ENCODE data around the gene INTS11. TPM values are rescaled to one million over a fixed set of nuclear protein-coding genes. Genes with fewer than 3 reads are reported as not detected.

Gene INTS11
- total RNA-seq, 2 experiments from 2014 or later, result 126 to 135 TPM

DNA sequence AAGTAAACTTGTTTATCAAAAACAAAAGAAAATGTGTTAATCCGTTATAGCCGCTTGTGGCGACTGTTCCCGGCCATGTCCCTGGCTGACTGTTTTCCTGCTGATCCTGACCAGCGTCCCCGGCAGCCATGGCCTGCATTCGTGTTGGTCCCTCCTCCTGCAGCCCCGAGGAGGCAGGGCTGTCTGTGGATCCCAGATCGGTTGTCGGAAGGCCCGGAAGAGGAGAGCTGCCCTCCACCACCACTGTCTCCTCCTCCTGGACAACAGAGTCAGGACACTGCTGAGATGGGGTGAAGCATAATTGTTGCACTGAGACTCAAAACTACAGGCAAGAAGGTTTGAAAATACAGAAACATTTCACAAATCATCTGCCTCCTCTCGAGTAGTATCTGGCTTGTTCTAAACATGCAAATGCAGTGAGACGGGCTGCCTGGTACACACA lies 37.5 kb upstream of the INTS11 start:
- H3K36me3 Mint-ChIP-seq, result no peaks in the 10 kb centered on the region
- no peak for ATAC-seq
- no peaks in the 10 kb centered on the region for H3K9me3 Mint-ChIP-seq (ENCODE audit: low read depth)
- no peak overlapping the region for H3K4me3 Mint-ChIP-seq
- CTCF ChIA-PET, result no interaction called here
- no peak overlapping the region for H3K27ac Mint-ChIP-seq
- DNase-seq, result no peak
- peaks cover 8% of the 10 kb centered on the region for H3K4me1 Mint-ChIP-seq
- no peaks in the 10 kb centered on the region for H3K27me3 Mint-ChIP-seq

DNA sequence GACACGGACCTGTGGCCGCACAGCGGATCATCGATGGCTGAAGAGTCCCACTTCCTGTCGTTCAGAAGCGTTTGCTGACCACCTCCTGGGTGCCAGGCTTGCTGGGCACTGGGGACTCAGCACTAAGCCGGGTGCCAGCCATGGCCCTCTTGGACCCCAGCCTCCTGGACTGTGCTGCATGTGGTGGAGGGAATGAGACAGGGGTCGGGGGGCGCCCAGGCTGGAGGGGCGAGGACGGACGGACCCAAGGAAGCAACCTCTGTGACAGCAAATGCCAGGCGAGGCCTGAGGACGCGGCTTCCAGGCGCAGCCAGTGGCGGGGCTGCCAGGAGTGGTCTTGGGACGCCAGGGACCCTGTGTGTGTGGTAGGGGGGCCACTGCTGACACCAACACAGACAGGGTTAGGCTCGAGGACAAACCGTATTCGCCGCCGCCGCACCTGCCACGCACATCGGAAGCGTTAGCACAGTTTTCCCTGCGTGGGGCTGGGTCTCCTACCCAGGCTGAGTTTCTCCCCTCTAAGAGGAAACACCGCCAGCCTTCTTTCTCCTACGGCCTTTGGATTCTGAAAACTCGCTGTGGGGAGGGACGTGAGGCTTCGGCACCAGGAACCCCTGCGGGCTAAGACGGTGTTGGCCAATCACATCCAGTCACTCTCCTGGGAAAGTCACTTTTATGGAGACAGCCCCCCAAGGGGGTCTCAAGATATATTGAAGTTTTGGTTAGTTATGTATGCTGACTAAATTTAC lies 36.9 kb upstream of the INTS11 start:
- DNase-seq (no peak), ATAC-seq (no peak)
- Mint-ChIP-seq H3K27ac (no peak overlapping the region), H3K4me1 (peaks cover 8% of the 10 kb centered on the region), H3K36me3 (no peaks in the 10 kb centered on the region), H3K4me3 (no peak overlapping the region), H3K27me3 (no peaks in the 10 kb centered on the region), H3K9me3 (ENCODE audit: low read depth) (no peaks in the 10 kb centered on the region)
- CTCF ChIA-PET, result no interaction called here

DNA sequence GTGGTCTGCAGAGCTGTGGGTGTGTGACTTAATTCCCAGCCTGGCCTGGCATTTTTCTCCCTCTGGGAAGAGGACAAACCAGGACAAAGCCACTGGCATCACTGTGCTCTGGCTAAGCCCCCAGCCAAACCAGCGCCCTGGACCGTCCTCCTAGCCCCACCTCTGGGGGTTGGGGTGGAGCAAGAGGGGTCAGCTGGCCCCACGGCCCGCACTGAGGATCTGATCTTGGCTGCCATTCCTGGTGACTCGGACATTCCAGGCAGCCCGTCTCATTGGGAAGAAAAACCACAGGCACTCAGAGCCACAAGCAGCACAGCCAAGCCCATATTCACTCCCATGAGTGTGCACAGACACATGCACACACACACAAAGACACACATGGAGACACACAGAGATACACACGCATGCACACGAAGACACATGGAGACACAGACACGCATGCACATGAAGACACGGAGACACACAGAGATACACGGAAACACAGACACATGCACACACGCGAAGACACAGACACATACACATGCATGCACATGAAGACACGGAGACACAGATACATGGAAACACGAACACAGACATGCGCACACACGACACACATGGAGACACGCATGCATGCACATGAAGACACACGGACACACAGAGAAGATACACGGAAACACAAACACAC lies 36.2 kb upstream of the INTS11 start:
- peaks cover 8% of the 10 kb centered on the region for H3K4me1 Mint-ChIP-seq
- DNase-seq (no peak), ATAC-seq (no peak)
- H3K36me3 Mint-ChIP-seq, result no peaks in the 10 kb centered on the region
- no peak overlapping the region for H3K4me3 Mint-ChIP-seq
- no peak overlapping the region for H3K27ac Mint-ChIP-seq
- H3K27me3 Mint-ChIP-seq, result no peaks in the 10 kb centered on the region
- CTCF ChIA-PET, result interaction anchor here (1.5 kb wide), 1 partner anchor 8 kb away, joined by 3 read pairs; no protein-coding TSS in a partner anchor
- H3K9me3 Mint-ChIP-seq (ENCODE audit: low read depth), result no peaks in the 10 kb centered on the region

DNA sequence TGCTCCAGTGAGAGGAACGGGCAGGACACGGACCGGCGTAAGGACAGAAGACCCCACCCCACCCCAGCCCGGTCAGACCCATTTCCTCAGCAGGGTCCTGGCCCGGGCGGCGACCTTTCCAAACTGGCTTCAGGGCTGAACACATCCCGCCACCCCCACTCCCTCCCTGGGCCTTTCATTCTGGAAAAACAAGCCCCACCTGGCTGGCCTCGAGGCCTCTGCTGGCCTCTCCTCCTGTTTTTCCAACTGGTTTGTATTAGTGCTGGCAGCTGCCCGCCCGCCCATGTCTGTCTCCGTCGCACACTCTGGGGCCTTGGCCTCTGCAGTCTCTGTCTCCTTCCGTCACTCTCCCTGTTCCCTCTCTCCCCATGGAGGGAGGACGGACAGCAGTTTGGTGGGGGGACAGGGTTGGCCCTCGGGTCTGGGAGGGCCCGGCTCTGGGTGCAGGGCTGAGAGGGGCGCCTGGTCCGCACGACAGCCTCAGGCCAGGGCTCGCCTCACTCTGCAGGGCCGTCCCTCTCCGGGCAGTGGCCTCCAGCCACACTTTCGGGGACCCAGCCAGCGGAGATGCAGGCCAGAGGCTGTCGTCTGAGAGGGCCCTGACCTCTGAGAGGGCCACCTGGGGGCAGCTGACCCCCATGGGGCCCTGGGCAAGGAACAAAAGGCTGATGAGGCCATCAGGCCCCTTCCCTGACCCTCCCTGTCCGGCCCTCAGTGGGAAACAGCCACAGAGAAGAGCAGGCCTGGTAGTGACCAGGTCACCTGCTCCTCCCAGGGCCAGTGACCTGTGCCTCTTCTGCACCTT lies 35.4 kb upstream of the INTS11 start:
- CTCF ChIA-PET, result interaction anchor here (1.5 kb wide), 2 partner anchors 9 to 12 kb away, joined by 3 to 7 read pairs; no protein-coding TSS in a partner anchor
- no peak for ATAC-seq
- Mint-ChIP-seq H3K27me3 (no peaks in the 10 kb centered on the region), H3K27ac (no peak overlapping the region), H3K4me1 (peaks cover 8% of the 10 kb centered on the region), H3K36me3 (no peaks in the 10 kb centered on the region), H3K4me3 (no peak overlapping the region), H3K9me3 (ENCODE audit: low read depth) (no peaks in the 10 kb centered on the region)
- DNase-seq, result no peak

DNA sequence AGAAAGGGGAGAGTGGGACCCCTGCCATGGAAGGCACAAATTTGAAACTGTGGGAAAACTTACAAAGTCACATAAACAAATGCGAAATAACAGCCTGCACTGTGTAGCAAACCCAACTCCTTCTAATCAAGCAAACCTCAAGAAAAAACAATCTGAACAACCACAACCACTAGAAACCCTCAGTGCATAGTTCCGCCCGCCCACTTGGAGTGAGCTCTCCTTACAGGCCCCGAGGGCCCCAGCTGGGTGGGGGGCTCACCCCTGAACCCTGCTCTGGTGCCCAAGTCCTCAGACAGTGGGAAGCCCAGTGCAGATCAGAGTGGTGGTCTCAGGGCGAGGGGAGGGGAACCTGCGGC lies 34.8 kb upstream of the INTS11 start:
- Mint-ChIP-seq H3K36me3 (no peaks in the 10 kb centered on the region), H3K27ac (peak overlapping the region; percentile 26), H3K4me3 (no peak overlapping the region), H3K27me3 (peaks cover under 1% of the 10 kb centered on the region), H3K9me3 (ENCODE audit: low read depth) (no peaks in the 10 kb centered on the region), H3K4me1 (peaks cover 9% of the 10 kb centered on the region)
- ATAC-seq (peak; percentile 48), DNase-seq (no peak)
- CTCF ChIA-PET, result interaction anchor here (1.5 kb wide), 2 partner anchors 9 to 13 kb away, joined by 3 to 7 read pairs; no protein-coding TSS in a partner anchor

DNA sequence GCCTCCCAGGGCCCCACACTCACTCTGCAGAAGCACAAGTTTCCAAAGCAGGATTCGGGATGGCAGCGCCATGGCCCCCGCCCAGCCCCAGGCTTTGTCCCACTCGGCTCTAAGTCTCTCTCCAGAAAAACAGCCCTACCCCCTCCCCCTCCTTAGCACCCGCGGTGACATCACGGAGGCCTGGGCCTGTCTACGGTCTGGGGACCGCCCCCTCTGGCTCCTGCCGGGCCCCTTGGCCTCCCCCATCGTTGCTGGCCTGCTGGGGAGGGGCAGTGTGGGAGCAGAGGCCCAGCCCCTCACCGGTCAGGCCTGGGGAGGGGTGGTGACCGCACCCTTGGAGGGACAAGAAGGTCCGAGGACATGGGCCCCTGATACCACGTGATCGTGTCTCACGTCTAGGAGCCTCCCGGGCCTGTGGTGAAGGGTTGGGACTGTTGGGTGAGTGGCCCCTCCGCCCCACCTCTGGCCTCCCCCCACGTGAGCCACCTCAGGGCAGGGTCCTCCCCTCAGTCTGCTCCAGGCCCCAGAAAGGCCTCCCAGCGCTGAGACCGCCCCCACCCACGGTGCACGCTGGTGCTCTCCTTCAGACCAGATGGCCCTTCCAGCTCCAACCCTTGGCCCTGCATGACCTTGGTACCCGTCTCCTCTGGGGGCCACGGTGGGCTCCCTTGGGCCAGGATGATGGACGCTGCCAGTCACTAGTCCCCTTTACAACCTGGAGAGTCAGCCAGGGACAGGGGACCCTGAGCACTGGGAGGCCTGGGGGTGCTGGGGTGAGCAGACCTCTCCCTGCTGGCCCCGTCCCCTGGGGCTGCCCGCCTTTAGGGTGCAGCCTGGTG lies 34.2 kb upstream of the INTS11 start, which contains the start of gene MXRA8:
MXRA8 (minus strand) TSS at position 123 of the 839 bp plus-strand sequence; CDS start at position 72, 51 bp downstream.
- Mint-ChIP-seq H3K36me3 (no peaks in the 10 kb centered on the region), H3K4me1 (peaks cover 11% of the 10 kb centered on the region), H3K27me3 (peaks cover 7% of the 10 kb centered on the region), H3K9me3 (ENCODE audit: low read depth) (no peaks in the 10 kb centered on the region), H3K27ac (peak within 1 kb of the TSS; percentile 26), H3K4me3 (no peak within 1 kb of the TSS)
- no peak for DNase-seq
- CTCF ChIA-PET, result interaction anchor here (1.2 to 1.7 kb wide), 3 partner anchors 13 to 16 kb away, joined by 3 to 7 read pairs (median 5); partner anchors contain the start of gene AURKAIP1
- no peak for ATAC-seq

DNA sequence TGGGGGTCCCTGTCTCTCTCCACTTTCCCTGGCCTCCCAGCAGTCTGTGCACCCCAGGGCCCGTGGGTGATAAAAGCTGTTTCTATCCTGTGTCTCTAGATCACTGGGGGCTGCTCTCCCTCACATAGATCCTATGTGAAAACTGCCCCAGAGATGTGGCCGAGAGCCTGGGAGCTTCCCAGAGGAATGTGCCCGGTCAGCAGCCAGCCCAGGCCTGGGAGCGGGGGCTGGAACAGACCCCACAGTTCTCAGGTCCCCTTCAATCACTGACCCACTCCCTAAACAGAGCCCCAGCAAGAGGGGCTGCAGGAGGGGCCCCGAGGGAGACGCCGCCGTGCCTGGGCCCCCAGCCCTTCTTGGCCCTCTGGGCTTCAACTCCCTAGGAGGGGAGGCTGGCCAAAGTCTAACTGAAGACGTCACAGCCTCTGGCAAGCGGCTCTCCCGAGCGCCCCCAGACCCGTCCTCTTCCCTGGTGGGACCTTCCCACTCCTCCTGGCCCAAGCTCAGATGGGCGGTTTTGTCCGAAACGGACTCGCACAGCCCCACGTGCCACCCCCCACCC lies 33.5 kb upstream of the INTS11 start:
- H3K36me3 Mint-ChIP-seq, result no peaks in the 10 kb centered on the region
- no peak overlapping the region for H3K4me3 Mint-ChIP-seq
- H3K4me1 Mint-ChIP-seq, result peaks cover 11% of the 10 kb centered on the region
- CTCF ChIA-PET, result interaction anchor here (1.2 to 1.7 kb wide), 2 partner anchors 14 to 17 kb away, joined by 3 to 5 read pairs; partner anchors contain the start of gene AURKAIP1
- DNase-seq, result no peak
- H3K27me3 Mint-ChIP-seq, result peaks cover 14% of the 10 kb centered on the region
- ATAC-seq, result no peak
- no peak overlapping the region for H3K27ac Mint-ChIP-seq
- no peaks in the 10 kb centered on the region for H3K9me3 Mint-ChIP-seq (ENCODE audit: low read depth)

DNA sequence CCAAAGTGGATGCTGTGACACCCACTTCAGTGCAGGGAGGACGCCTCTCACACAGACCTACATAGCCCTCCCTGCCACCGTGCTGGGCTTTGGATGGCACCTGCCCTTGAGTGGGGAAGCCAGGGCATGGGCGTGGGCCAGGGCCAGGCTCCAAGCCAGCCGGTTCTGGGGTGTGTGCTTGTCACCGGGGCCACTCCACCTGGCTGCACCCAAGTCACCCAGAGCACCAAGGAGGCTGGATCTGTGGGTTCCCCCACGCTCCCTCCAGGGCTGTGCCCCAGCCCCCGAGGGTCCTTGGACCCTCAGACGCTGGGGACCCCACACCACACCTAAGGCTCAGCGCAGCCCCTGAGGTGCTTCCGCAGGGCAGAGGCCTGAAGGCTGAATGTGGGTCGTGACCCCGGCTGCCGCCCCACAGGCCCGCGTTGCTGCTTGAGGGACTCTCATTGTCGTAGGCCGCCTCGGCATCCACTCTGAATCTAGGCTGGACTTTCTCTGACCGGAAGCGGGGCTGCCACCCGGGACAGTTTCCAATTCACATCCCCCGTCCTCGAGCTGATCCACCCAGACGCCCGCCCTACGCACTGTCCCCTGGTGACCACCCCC lies 32.4 kb upstream of the INTS11 start:
- Mint-ChIP-seq H3K36me3 (no peaks in the 10 kb centered on the region), H3K27me3 (peaks cover 25% of the 10 kb centered on the region), H3K9me3 (ENCODE audit: low read depth) (no peaks in the 10 kb centered on the region), H3K27ac (no peak overlapping the region), H3K4me1 (peaks cover 15% of the 10 kb centered on the region), H3K4me3 (no peak overlapping the region)
- CTCF ChIA-PET, result interaction anchor here (1.2 kb wide), 1 partner anchor 15 kb away, joined by 3 read pairs; no protein-coding TSS in a partner anchor
- ATAC-seq (no peak), DNase-seq (no peak)

DNA sequence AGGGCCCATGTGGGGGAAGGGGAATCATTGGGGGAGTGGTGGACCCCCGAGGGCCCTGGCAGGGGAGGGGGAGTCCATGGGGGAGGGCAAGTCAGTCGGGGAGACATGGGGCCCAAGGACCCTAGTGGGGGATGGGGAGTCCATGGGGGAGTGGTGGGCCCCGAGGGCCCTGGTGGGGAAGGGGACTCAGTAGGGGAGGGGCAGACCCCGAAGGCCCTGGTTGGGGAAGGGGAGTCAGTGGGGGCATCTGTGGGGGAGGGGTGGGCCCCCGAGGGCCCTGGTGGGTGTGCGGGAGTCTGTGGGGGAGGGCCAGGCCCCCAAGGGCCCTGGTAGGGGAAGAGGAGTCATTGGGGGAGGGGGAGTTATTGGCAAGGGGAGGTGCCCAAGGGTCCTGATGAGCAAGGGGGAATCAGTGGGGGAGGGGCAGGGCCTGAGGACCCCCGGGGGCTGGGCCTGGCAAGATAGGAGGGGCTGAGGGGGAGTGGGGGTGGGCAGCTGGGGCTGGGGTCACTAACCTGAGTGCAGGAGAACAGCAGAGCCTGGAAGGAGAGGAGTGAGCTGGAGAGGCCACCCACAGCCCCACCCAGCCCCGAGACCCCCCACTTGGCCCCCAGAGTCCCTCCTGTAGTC lies 31.8 kb upstream of the INTS11 start:
- Mint-ChIP-seq H3K4me3 (no peak overlapping the region), H3K27me3 (peaks cover 25% of the 10 kb centered on the region), H3K36me3 (no peaks in the 10 kb centered on the region), H3K27ac (no peak overlapping the region), H3K9me3 (ENCODE audit: low read depth) (no peaks in the 10 kb centered on the region), H3K4me1 (peaks cover 15% of the 10 kb centered on the region)
- DNase-seq, result no peak
- no peak for ATAC-seq
- CTCF ChIA-PET, result interaction anchor here (5.0 kb wide), 1 partner anchor 14 kb away, joined by 42 read pairs; no protein-coding TSS in a partner anchor

DNA sequence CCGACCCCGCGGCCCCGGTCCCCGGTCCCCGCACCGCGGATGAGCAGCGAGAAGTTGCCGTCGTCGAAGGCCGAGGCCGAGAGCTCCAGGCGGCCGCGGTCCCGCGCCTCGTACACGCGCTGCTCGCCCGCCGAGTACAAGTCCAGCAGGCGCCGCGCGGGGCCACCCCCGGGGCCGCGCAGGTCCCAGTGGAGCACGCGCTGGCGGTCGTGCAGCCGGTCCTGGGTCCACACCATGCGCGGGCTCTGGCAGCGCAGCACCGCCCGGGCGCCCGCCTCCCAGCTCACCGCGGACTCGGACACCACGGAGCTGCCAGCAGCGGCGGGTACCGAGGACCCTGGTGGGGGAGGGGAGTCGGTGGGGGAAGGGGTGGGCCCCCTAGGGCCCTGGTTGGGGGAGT lies 31.0 kb upstream of the INTS11 start:
- CTCF ChIA-PET, result interaction anchor here (5.0 kb wide), 1 partner anchor 15 kb away, joined by 42 read pairs; no protein-coding TSS in a partner anchor
- H3K9me3 Mint-ChIP-seq (ENCODE audit: low read depth), result no peaks in the 10 kb centered on the region

DNA sequence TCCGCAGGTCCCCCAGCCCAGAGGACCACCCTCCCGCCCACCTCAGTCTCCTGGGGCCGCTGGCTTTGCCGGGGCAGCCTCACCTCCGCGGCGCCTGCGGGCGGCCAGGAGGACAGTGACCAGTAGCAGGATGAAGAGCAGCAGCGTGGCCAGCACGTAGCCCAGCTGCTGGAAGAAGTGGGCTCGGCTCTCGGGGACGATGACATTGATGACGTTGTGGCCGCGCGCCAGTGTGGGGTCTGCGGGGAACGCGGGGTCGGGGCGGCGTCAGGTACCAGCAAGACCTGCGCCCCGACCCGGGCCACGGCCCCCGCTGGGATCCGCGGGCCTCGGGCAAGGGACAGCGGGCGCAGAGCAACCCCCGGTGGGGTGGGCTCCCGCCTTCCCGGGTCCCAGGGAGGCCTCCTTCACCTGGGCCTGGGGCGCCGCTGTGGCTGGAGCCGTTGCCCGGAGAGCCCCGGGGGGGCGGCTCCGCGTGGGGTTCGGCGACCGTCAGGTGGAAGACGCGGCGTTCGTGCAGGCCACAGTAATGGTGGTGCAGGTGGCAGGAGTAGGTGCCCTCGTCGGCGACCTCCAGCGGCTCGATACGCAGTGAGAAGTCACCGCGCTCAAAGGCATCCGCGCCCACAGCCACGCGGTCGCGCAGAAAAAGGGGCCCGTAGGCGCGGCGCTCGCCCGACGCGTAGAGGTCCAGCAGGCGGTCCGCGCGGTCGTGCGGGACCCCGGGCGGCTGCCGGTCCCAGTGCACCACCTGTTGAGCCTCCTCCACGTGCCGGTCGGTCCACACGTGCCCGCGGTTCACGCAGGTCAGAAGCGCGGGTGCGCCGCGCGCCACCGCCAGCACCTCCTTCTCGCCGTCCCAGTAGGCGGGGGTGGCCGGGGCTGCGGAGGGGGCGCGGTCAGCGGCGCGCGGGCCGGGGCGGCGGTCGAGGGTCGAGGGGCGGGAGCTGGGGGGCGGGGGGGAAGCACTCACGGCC lies 30.1 kb upstream of the INTS11 start:
- Mint-ChIP-seq H3K4me3 (no peak overlapping the region), H3K4me1 (peaks cover 15% of the 10 kb centered on the region), H3K27me3 (peaks cover 25% of the 10 kb centered on the region), H3K9me3 (ENCODE audit: low read depth) (no peaks in the 10 kb centered on the region), H3K36me3 (no peaks in the 10 kb centered on the region), H3K27ac (no peak overlapping the region)
- ATAC-seq (no peak), DNase-seq (no peak)
- CTCF ChIA-PET, result interaction anchor here (5.0 kb wide), 1 partner anchor 16 kb away, joined by 42 read pairs; no protein-coding TSS in a partner anchor

More for the DNA sequence above, 31.0 kb upstream of the INTS11 start:
- ATAC-seq (no peak), DNase-seq (no peak)
- Mint-ChIP-seq H3K27ac (no peak overlapping the region), H3K4me3 (no peak overlapping the region), H3K27me3 (peaks cover 25% of the 10 kb centered on the region), H3K4me1 (peaks cover 15% of the 10 kb centered on the region), H3K36me3 (no peaks in the 10 kb centered on the region)
